ENCODE data around the gene ERN1. TPM values are rescaled to one million over a fixed set of nuclear protein-coding genes. Genes with fewer than 3 reads are reported as not detected.

The ERN1 gene
- total and polyA plus RNA-seq, 2 donors from 2014 or later = 2.8 to 37.0 TPM

DNA sequence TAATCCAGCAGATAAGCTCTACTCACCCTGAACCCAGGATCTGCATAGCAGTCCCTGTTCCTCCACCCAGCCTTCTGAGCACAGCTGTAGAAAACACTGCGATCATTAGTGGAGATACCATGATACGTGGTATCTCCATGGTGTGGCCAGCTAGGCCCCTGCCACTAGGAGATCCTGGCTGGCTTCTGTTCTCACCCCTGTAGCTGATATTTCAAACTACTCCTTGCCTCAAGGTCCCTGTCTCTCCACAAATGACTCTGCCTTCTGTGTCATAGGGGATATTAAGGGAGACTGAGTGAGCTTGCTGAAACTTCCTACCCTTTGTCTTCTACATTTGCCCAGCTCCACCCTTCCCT, 44.3 kb downstream of the ERN1 start:
- Histone ChIP-seq H3K4me1 (ENCODE audit: control insufficient read depth in 2 of 3, insufficient read depth in 2 of 3, low read depth in 1 of 3, low read length in 3 of 3) (peaks cover 0 to 12% (median 3%) of the 10 kb centered on the region in 3 donors), H3K27me3 (ENCODE audit: control insufficient read depth, insufficient read depth, low read length) (no peaks in the 10 kb centered on the region), H3K27ac (ENCODE audit: low read depth in 2 of 2, low read length in 2 of 2) (no peak overlapping the region), H3K9ac (ENCODE audit: low read length in 3 of 3) (no peak overlapping the region), H3K9me3 (ENCODE audit: control insufficient read depth in 2 of 3, insufficient read depth in 1 of 3, low read length in 3 of 3) (no peaks in the 10 kb centered on the region), H3K36me3 (ENCODE audit: control insufficient read depth in 2 of 3, insufficient read depth in 3 of 3, low read length in 3 of 3) (peaks cover 0 to under 1% (median 0%) of the 10 kb centered on the region in 3 donors), H3K4me3 (ENCODE audit: low read length in 3 of 3) (no peak overlapping the region)
- intact Hi-C loops (cut with DNase I) = no loop called here
- FAIRE-seq = no peak
- DNase-seq = no peak
- TF ChIP-seq, protein P1, sequence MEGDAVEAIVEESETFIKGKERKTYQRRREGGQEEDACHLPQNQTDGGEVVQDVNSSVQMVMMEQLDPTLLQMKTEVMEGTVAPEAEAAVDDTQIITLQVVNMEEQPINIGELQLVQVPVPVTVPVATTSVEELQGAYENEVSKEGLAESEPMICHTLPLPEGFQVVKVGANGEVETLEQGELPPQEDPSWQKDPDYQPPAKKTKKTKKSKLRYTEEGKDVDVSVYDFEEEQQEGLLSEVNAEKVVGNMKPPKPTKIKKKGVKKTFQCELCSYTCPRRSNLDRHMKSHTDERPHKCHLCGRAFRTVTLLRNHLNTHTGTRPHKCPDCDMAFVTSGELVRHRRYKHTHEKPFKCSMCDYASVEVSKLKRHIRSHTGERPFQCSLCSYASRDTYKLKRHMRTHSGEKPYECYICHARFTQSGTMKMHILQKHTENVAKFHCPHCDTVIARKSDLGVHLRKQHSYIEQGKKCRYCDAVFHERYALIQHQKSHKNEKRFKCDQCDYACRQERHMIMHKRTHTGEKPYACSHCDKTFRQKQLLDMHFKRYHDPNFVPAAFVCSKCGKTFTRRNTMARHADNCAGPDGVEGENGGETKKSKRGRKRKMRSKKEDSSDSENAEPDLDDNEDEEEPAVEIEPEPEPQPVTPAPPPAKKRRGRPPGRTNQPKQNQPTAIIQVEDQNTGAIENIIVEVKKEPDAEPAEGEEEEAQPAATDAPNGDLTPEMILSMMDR (IDR thresholded peaks at IDR 0.05; ENCODE audit: borderline replicate concordance, extremely low read depth, insufficient read depth) = no peak

DNA sequence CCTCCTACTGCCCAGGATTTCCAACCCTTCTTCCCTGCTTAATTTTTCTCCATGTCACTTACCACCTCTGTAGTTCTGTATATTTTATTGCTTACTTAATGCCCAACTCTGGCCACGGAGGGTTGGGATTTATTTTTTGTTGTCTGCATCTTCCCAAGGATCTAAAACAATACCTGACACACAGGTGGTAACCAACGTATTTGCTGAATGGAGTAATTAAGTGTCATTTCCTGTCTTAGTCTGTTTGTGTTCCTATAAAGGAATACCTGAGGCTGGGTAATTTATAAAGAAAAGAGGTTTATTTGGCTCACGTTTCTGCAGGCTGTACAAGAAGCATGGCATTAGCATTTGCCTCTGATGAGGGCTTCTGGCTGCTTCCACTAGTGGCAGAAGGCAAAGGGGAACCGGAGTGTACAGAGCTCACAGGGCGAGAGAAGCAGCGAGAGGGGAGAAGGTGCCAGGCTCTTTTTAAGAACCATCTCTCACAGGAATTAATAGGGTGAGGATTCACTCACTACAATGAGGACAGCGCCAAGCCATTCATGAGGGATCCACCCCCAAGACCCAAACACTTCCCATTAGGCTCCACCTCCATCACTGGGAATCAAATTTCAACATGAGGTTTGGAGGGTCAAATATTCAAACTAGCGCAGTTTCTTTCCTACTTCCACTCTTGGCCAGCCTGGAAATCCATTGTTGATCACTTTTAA, 44.8 kb downstream of the ERN1 start:
- H3K36me3 ChIP-seq (ENCODE audit: control insufficient read depth in 2 of 3, insufficient read depth in 3 of 3, low read length in 3 of 3) = peaks cover 0 to 2% (median 0%) of the 10 kb centered on the region in 3 donors
- intact Hi-C loops (cut with DNase I) = no loop called here

DNA sequence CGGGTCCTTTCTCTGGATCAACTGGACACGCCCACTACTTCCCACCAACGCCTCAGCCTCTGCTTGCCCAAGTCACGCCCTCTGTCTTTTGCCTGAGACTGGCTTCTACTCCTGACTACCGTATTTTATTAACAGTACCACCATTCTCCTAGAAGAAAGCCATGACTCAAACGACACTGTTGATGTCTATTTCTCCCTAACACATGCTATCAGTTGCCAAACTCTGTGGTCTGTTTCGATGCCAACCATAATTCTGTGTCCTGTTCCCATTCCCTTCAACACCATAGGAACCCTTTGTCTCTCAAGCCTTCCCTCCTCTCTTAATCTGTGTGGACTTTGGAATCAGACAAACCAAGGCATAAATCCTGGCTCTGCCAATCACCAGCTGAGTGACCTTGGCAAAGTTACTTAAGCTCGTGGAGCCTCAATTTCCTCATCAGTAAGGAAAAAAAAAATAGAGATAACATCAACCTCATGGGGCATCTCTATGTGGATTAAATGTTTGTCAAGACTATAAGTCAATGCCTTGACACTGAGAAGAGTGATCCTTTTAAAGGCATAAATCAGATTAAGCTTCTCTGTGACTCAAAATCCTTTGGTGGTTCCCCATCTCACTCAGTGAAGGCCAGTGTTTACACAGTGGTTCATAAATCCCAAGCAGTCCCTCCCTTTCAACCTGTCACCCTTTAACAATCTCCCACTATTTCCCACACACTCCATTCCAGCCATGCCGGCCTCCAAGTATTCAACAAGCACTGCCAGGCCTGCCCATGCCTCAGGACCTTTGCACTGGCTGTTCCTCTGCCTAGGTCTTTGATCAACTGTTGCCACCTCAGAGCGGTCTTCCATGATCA, 45.6 kb downstream of the ERN1 start:
- Histone ChIP-seq H3K9ac (ENCODE audit: low read length in 3 of 3) (no peak overlapping the region), H3K9me3 (ENCODE audit: control insufficient read depth in 2 of 3, insufficient read depth in 1 of 3, low read length in 3 of 3) (no peaks in the 10 kb centered on the region), H3K4me1 (ENCODE audit: control insufficient read depth in 2 of 3, insufficient read depth in 2 of 3, low read depth in 1 of 3, low read length in 3 of 3) (peaks cover 0 to 12% (median 3%) of the 10 kb centered on the region in 3 donors), H3K27me3 (ENCODE audit: control insufficient read depth, insufficient read depth, low read length) (no peaks in the 10 kb centered on the region), H3K4me3 (ENCODE audit: low read length in 3 of 3) (no peak overlapping the region), H3K36me3 (ENCODE audit: control insufficient read depth in 2 of 3, insufficient read depth in 3 of 3, low read length in 3 of 3) (peaks cover 0 to 2% (median 0%) of the 10 kb centered on the region in 3 donors), H3K27ac (ENCODE audit: low read depth in 2 of 2, low read length in 2 of 2) (no peak overlapping the region)
- no peak for FAIRE-seq
- intact Hi-C loops (cut with DNase I) = no loop called here
- TF ChIP-seq, protein P1 (IDR thresholded peaks at IDR 0.05; ENCODE audit: borderline replicate concordance, extremely low read depth, insufficient read depth) = no peak
- DNase-seq = peak in 3 of 5 donors; percentile 18 to 56 (median 34)

More for the DNA sequence above, 44.8 kb downstream of the ERN1 start:
- peak in 1 of 5 donors; percentile 26 for DNase-seq
- H3K9me3 ChIP-seq (ENCODE audit: control insufficient read depth in 2 of 3, insufficient read depth in 1 of 3, low read length in 3 of 3) = no peaks in the 10 kb centered on the region
- TF ChIP-seq, protein P1 (IDR thresholded peaks at IDR 0.05; ENCODE audit: borderline replicate concordance, extremely low read depth, insufficient read depth) = no peak
- peaks cover 0 to 12% (median 3%) of the 10 kb centered on the region in 3 donors for H3K4me1 ChIP-seq (ENCODE audit: control insufficient read depth in 2 of 3, insufficient read depth in 2 of 3, low read depth in 1 of 3, low read length in 3 of 3)
- H3K27me3 ChIP-seq (ENCODE audit: control insufficient read depth, insufficient read depth, low read length) = no peaks in the 10 kb centered on the region
- no peak overlapping the region for H3K4me3 ChIP-seq (ENCODE audit: low read length in 3 of 3)
- H3K9ac ChIP-seq (ENCODE audit: low read length in 3 of 3) = no peak overlapping the region
- FAIRE-seq = no peak
- no peak overlapping the region for H3K27ac ChIP-seq (ENCODE audit: low read depth in 2 of 2, low read length in 2 of 2)
